Stimulated activated CD4-positive, alpha-beta T cell treated with anti-CD3 and anti-CD28 coated beads, TNF-alpha, amount 100 ng/mL, for 4 hours (primary cell): Measurements from ENCODE around the gene FRY.

Experiments used
- DNase-seq, 3 experiments: peaks; one replicate each; pipeline ENCODE4 v3.0.0-alpha.2; 2020; ENCODE audit warnings: low read depth in 3 of 3

FRY gene

GRCh38 chr13:32170841-32171240 lies 139.3 kb downstream of the FRY start:
- no peak for DNase-seq

DNA sequence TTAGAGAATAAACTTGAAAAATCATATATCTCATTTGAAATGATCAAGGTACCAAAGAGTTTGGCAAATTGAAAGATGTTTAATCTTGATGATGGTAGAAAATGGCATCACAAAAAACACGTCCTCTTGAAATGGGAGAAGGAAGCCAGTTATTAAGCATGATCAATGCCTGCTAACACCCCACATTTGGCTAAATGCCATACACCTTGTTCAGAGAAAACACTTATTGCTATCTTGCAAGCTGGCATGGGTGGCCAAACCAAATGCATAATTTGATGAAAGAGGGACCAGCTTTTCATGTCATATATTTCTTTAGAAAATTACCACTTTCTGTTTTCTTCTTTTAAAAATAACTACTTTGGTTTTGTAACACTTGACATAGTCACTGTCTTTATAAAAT lies 142.3 kb downstream of the FRY start:
- DNase-seq: no peak

GRCh38 chr13:32174366-32174765 lies 142.8 kb downstream of the FRY start:
- DNase-seq: no peak

DNA sequence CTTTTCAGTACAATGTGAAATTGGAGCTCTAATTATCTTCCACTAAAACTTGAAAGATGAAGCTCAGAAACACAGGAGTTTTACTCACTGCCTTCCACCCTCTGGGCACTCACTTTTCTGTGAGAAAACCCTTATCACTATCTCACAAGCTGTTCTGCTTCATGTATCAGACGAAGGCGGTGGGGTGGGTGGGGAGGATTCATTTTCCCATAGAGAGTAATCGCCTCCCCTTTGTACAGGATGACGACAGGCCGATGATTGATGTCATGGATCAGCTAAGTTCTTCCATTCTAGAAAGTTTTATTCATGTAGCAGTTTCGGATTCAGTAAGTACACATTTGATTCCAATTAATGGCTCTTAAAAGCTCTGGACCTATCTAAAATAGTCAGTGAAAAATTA lies 143.7 kb downstream of the FRY start:
- DNase-seq: no peak

GRCh38 chr13:32175943-32176342 lies 144.4 kb downstream of the FRY start:
- DNase-seq: no peak

GRCh38 chr13:32176696-32177095 lies 145.1 kb downstream of the FRY start:
- DNase-seq: no peak

DNA sequence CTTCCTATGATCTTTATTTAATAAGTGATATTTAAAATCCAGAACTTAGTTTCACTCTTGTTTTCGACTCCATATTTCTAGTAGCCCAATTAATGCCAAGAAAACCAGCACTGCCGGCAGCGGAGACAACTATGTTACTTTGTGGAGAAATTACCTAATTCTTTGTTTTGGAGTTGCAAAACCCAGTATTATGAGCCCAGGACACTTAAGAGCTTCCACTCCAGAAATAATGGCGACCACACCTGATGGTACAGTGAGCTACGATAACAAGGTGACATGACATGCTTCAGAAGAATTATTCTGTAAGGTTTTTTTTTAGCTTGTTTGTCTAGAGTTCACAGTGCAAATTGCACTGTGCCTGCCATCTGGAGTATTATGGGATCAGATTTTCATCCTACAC lies 147.2 kb downstream of the FRY start:
- no peak for DNase-seq

DNA sequence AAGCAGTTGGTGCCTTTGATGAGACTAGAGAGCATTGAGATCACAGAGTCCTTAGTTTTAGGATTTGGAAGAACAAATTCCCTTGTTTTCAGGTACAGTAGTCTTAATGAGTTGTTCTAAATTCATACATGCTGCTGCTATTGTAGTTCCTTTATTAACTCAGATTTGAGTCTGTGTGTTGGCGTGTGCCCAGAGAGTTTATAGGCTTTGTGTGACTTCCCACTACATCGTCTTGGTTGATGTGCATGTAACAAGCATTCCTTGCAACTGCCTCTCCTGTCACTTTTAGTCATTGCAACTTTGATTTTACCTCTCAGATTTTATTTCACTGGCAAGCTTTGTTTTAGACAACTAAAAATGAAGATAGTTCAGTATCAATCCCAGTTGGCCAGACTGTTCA lies 148.1 kb downstream of the FRY start:
- DNase-seq: no peak

DNA sequence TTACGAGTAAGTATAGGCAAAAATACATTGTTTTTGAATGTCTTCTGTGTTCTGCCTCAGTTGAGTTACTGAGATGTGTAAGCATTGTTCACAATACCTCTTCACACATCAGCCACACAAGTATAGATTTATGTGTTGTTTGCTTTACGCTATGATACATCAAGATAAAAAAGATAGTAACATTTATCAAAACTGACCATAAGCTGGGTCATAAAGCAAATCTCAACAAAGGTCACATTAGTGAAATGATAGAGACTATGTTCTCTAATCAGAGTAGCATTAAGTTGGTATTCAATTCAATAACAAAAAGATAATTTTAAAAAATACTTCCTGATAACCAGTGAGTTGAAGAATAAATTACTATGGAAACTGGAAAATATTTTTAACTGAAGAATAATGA lies 156.1 kb downstream of the FRY start:
- no peak for DNase-seq

DNA sequence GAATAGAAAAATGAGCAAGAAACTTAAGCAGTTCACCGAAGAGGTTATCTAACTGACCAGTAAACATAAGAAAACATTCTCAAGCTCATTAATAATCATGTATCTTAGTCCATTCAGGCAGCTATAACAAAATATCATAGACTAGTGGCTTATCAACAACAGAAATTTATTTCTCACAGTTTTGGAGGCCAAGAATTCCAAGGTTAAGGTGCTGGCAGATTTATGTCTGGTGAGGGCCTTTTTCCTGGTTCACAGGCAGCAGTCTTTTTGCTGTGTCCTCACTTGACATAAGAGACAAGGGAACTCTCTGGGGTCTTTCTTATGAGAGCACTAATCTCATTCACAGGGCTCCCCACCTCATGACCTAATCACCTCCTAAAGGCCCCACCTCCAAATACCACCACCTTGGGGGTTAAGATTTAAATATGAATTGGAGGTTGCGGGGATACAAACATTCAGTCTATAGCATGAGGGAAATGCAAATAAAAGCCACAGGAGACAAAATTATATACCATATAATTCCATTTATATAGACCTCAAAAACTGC lies 160.0 kb downstream of the FRY start:
- no peak for DNase-seq

DNA sequence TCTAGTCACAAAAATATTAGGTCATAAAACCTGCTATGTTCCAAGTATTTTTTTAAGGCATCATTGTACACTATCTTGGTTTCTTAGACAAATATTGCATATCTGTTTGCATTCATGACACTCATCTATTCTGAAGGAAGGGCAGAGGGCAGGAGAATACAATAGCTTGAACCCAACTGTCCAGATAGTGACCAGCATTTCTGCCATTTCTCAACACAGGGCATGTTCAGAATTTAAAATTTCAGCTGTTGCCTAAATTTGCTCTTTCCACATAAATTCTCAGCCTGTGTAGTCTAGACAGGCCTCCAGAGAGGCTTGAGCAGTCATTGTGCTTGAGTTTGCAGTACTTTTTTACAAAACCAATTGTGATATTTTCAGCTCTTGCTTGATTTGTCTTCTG lies 164.1 kb downstream of the FRY start:
- no peak for DNase-seq

- no peak for DNase-seq
Observed at GRCh38 chr13:32199168-32199567, 167.6 kb downstream of the FRY start.

DNA sequence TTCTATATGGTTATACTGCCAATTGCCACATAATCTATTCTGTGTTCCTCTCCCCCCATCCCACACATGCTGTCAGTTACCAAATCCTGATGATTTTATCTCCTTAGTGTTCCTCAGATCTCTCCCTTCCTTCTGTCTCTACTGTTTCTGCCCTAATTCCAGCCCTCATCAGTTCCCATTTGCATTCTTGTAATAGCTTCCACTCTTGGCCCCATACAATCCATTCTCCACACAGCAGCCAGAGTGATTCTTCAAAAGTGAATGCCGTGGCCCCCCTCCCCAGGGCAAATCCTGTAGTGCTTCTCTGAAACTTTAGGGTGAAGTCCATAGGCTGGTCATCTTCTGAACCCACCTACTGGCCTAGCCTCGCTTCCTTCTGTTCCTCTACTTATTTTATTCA lies 169.2 kb downstream of the FRY start:
- no peak for DNase-seq

DNA sequence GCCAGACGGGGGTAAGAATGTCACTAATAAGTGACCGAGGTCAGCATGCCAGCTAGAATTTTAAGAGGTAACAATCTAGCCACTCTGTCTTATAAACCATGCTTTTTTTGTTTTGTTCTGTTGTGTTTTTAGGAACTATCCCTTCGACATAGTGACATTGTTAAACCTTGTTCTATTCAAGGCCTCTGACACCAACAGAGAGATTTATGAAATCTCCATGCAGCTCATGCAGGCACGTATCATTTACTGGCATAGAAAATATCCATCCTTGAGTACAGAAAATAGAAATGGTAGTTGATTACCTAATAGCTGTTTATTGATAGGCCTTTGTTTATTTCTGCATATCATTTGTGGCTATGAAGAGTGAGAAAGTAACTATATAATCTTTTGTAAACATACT lies 170.2 kb downstream of the FRY start:
- no peak for DNase-seq

GRCh38 chr13:32202268-32202667 lies 170.7 kb downstream of the FRY start:
- DNase-seq: no peak

- DNase-seq: no peak
Observed at GRCh38 chr13:32203221-32203620, 171.6 kb downstream of the FRY start.

DNA sequence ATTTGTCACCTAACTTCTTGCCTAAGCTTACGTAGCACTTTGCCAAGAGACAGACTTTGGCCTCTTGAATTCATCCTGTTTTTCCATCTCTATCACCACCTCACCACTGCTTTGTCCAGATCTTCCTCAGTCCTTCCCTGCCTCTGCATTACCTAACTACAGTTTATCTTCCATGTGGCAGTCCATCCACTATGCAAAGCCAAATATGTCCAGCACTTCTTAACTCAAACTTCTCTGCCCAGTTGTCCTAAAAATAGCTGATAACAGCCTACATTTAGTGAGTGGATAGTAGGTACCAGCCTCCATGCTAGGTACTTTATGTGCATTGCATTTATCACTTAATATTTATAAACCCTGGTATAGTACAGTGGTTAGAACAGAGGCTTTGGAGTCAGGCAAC lies 172.2 kb downstream of the FRY start:
- no peak for DNase-seq

GRCh38 chr13:32205431-32206096 lies 174.0 kb downstream of the FRY start:
- no peak for DNase-seq

DNA sequence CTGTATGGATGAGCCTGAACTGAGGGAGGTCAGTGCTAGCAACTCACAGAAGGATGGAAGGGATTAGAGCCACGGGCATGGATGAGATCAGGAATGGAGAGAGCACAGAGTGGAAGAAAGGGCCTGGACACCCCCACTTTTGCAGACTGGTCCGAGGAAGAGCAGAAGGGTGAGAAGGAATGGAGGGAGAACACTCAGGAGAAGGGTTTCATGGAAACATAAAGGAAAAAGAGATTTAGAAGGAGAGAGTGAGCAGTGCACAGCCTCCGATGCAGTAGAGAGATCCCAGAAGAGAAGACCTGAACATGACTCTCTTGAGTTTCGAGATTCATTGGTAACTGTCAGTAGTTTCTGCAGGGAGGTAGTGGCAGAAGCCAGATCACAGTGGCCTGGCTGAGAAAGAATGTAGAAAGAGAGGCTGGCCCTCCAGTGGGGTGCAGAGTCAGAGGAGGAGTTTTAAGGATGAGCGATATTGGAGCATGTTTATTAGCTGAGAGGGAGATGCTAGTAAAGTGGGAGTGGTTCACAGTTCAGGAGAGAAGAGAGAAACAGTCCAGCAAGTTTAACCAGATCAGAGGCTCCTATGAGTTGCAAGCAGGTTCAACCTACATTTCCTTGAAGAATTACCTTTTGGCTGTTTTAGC lies 174.6 kb downstream of the FRY start:
- no peak for DNase-seq

DNA sequence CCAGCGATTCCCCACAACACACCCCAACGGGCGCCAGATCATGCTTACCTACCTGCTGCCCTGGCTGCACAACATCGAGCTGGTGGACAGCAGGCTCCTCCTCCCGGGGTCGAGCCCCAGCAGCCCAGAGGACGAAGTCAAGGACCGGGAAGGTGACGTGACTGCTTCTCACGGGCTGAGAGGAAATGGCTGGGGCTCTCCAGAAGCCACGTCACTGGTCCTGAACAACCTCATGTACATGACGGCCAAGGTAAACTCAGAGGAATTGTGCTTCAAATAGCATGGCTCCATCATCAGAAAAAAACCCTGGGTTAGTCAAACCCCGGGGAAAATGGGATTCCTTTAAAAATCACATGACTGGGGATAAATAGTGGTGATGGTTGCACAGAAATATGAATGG lies 177.3 kb downstream of the FRY start:
- DNase-seq: no peak

GRCh38 chr13:32209652-32210051 lies 178.1 kb downstream of the FRY start:
- no peak for DNase-seq

DNA sequence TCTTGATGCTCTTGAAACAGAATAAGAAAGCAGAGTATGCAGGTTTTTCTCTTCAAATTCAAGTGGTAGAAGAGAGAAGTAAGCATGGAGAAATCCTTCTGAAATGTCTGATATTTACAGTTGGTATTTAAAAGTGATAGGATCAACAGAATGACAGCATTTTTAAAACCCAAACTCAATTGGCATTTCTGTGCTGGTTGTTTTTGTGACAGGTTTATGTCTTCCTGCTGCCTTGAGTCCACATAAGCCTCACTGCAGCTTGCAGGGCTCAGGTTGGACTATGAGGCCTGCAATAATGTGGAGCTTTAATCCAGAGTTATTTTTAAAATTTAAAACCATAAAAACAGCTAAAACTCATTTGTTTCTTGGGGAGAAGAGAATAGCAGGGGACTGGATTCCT lies 178.5 kb downstream of the FRY start:
- DNase-seq: no peak

DNA sequence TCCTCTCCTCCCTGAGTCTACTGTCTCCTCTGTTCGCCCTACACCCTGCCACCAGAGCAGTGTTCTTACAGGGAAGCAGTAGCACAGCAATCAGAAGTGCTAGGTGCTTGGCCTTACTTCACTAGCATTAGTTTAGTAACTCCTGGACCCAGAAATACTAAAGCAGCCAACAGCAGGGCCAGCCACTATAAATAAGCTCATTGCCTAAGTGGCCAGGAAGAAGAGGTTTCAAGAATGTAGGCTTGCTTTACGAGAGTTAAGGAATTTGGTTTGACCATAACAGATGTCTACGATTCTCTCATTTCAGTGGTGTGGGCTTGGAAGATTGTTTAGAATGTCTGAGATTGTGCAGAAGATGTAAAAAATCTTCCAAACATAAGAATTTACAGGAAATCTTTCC lies 180.2 kb downstream of the FRY start:
- no peak for DNase-seq

DNA sequence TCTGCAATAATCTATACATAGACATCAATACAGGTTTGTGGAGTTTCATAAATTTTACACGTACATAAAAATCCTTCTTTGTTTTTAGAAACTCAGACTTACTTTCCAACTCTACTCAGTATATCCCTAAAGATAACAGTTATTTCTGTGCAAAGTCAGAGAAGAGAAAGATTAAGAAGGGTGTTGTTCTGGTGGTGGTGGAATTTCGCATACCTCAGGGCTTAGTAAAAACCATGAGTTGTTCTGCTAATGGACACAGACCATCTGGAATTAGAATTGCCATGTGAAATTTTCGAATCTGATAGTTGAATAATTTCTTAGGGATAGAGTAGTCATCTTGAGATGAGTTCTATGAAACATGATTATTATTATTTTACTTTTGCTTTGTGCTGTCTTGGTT lies 180.8 kb downstream of the FRY start:
- no peak for DNase-seq
